Ishikawa (cell line): Measurements from ENCODE around the gene LHFPL2.

Source experiments
- CEBPB ChIP-seq: IDR thresholded peaks from 2 replicates; pipeline ENCODE4 v1.6.1; 2012
- CREB1 ChIP-seq: IDR thresholded peaks from 2 replicates; pipeline ENCODE4 v1.6.1; 2012; ENCODE audit warnings: low read depth
- EGR1 ChIP-seq: IDR thresholded peaks from 2 replicates; pipeline ENCODE4 v1.6.1; 2012
- EP300 ChIP-seq: IDR thresholded peaks from 2 replicates; pipeline ENCODE4 v1.6.1; 2012; ENCODE audit warnings: borderline replicate concordance
- FOXM1 ChIP-seq: IDR thresholded peaks from 2 replicates; pipeline ENCODE4 v1.6.1; 2012; ENCODE audit warnings: low read depth, borderline replicate concordance
- MAX ChIP-seq: IDR thresholded peaks from 2 replicates; pipeline ENCODE4 v1.6.1; 2012
- NFIC ChIP-seq: IDR thresholded peaks from 2 replicates; pipeline ENCODE4 v1.6.1; 2012
- RAD21 ChIP-seq: IDR thresholded peaks from 2 replicates; pipeline ENCODE4 v1.6.1; 2012; ENCODE audit warnings: low read depth
- REST ChIP-seq: IDR thresholded peaks from 2 replicates; pipeline ENCODE4 v1.6.1; 2012; ENCODE audit warnings: low read depth, mild to moderate bottlenecking
- TAF1 ChIP-seq: IDR thresholded peaks from 2 replicates; pipeline ENCODE4 v1.6.1; 2012; ENCODE audit warnings: low read depth, mild to moderate bottlenecking
- TCF12 ChIP-seq: IDR thresholded peaks from 2 replicates; pipeline ENCODE4 v1.6.1; 2012; ENCODE audit warnings: low read depth
- TEAD4 ChIP-seq: IDR thresholded peaks from 2 replicates; pipeline ENCODE4 v1.6.1; 2012
- USF1 ChIP-seq: IDR thresholded peaks from 2 replicates; pipeline ENCODE4 v1.6.1; 2012
- YY1 ChIP-seq: IDR thresholded peaks from 2 replicates; pipeline ENCODE4 v1.6.1; 2012; ENCODE audit warnings: low read depth
- ZBTB7A ChIP-seq: IDR thresholded peaks from 2 replicates; pipeline ENCODE4 v1.6.1; 2012; ENCODE audit warnings: low read depth

LHFPL2 gene

GRCh38 chr5:78602400-78602799 lies 46.2 kb downstream of the LHFPL2 start:
- TF ChIP-seq REST (no peak), EGR1 (no peak), FOXM1 (no peak), RAD21 (no peak), TCF12 (no peak), EP300 (no peak), TEAD4 (no peak), ZBTB7A (no peak), MAX (no peak), YY1 (no peak), NFIC (no peak)

- TF ChIP-seq CEBPB (no peak), USF1 (no peak), TCF12 (no peak), REST (no peak)
Observed at GRCh38 chr5:78601559-78602314, 46.8 kb downstream of the LHFPL2 start.

GRCh38 chr5:78600687-78601414 lies 47.7 kb downstream of the LHFPL2 start:
- TF ChIP-seq EGR1 (no peak), ZBTB7A (no peak), EP300 (no peak), YY1 (no peak), MAX (no peak), USF1 (no peak), TEAD4 (no peak), NFIC (no peak), RAD21 (no peak), CREB1 (no peak), CEBPB (no peak), FOXM1 (no peak), TAF1 (no peak), TCF12 (no peak), REST (no peak)

- TF ChIP-seq CEBPB = no peak
- TF ChIP-seq EGR1 = no peak
- no peak for TF ChIP-seq TEAD4
- TF ChIP-seq REST = no peak
Observed at GRCh38 chr5:78598973-78599372, 49.6 kb downstream of the LHFPL2 start.
